AG04450 (cell line): Measurements from ENCODE around the gene CDK16. TPM values are rescaled to one million over a fixed set of nuclear protein-coding genes. Genes with fewer than 3 reads are reported as not detected.

Experiments used
- CTCF ChIA-PET: fragments of 300-600, 350-600 bp; formaldehyde crosslinking; extraction: SDS; loops from one replicate; lab custom pipeline; 2022; ENCODE audit warnings: antibody characterized with exemption, inconsistent platforms; lab: Charles Lee
- POLR2A ChIA-PET: fragments of 350-600 bp; formaldehyde crosslinking; extraction: SDS; loops from one replicate; lab custom pipeline; 2021; ENCODE audit warnings: antibody characterized with exemption, inconsistent platforms; lab: Yijun Ruan, JAX
- DNase-seq: peaks from one replicate; pipeline ENCODE4 v3.0.0-alpha.2; 2011; ENCODE audit warnings: low read depth, low spot score
- H3K27ac ChIP-seq: one replicate; pipeline ENCODE4 v1.5.1; 2012; ENCODE audit warnings: low read depth, low read length, control low read depth
- H3K27me3 ChIP-seq: one replicate; pipeline ENCODE4 v1.6.0; 2012; ENCODE audit warnings: low read length; ENCODE audit not compliant: control insufficient read depth, insufficient read depth
- H3K4me3 ChIP-seq: 2 replicates; pipeline ENCODE4 v1.5.1; 2011; ENCODE audit warnings: mild to moderate bottlenecking, low read depth, low read length, control low read depth
- H3K9me3 ChIP-seq: 2 replicates; pipeline ENCODE4 v1.5.1; 2012; ENCODE audit warnings: low read length; ENCODE audit not compliant: control insufficient read depth, insufficient read depth
- CTCF ChIP-seq: IDR thresholded peaks from 2 replicates; pipeline ENCODE4 v1.5.1; 2011; ENCODE audit warnings: low read depth, low read length, control low read depth, inconsistent platforms
- polyA plus RNA-seq: library from polyadenylated mRNA; depleted of rRNA; stranded (reverse); fragments of >200 nt; gene quantifications from 2 replicates; pipeline ENCODE4 v1.2.3, GENCODE V29; 2011

Gene CDK16
- polyA plus RNA-seq, 1 experiment: 89.9 TPM

- no peak for DNase-seq
- ChIA-PET POLR2A (no interaction called here), CTCF (no interaction called here)
These were observed 8.3 kb downstream of the CDK16 start for GRCh38 chrX:47226531-47227333.

GRCh38 chrX:47227334-47227583, 8.8 kb downstream of the CDK16 start:
- Histone ChIP-seq H3K4me3 (no peak overlapping the region), H3K27ac (no peak overlapping the region), H3K27me3 (no peaks in the 10 kb centered on the region), H3K9me3 (no peaks in the 10 kb centered on the region)
- CTCF ChIA-PET: no interaction called here
- POLR2A ChIA-PET: no interaction called here
- TF ChIP-seq CTCF: no peak
- DNase-seq: no peak

More at GRCh38 chrX:47226531-47227333, 8.3 kb downstream of the CDK16 start:
- H3K27ac ChIP-seq: no peak overlapping the region
- no peaks in the 10 kb centered on the region for H3K9me3 ChIP-seq
- H3K4me3 ChIP-seq: no peak overlapping the region
- no peak for TF ChIP-seq CTCF
- no peaks in the 10 kb centered on the region for H3K27me3 ChIP-seq

- Histone ChIP-seq H3K27me3 (no peaks in the 10 kb centered on the region), H3K27ac (no peak overlapping the region), H3K4me3 (no peak overlapping the region), H3K9me3 (no peaks in the 10 kb centered on the region)
- POLR2A ChIA-PET: interaction anchor here (0.7 to 1.7 kb wide), 2 partner anchors 11 to 15 kb away, joined by 3 to 5 read pairs; partner anchors contain the start of gene CDK16
- TF ChIP-seq CTCF: no peak
- CTCF ChIA-PET: no interaction called here
- no peak for DNase-seq
These were observed 10.2 kb downstream of the CDK16 start for GRCh38 chrX:47228550-47229270.

GRCh38 chrX:47229427-47229826, 10.9 kb downstream of the CDK16 start:
- ChIA-PET POLR2A (interaction anchor here (1.7 kb wide), 1 partner anchor 11 kb away, joined by 5 read pairs; the partner anchor contains the start of gene CDK16), CTCF (no interaction called here)
- no peak for DNase-seq
- no peak for TF ChIP-seq CTCF
- Histone ChIP-seq H3K9me3 (no peaks in the 10 kb centered on the region), H3K27ac (no peak overlapping the region), H3K4me3 (no peak overlapping the region), H3K27me3 (no peaks in the 10 kb centered on the region)
